Measurements from ENCODE around the gene DCBLD1. TPM values are rescaled to one million over a fixed set of nuclear protein-coding genes. Genes with fewer than 3 reads are reported as not detected.

The DCBLD1 gene
- total and polyA plus RNA-seq, 2 of the 13 experiments (the other 11 are each of a cell fraction or from before 2014, with no cell fraction given): 23.2 to 41.5 TPM

- TF ChIP-seq, protein P1, sequence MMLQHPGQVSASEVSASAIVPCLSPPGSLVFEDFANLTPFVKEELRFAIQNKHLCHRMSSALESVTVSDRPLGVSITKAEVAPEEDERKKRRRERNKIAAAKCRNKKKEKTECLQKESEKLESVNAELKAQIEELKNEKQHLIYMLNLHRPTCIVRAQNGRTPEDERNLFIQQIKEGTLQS (CRISPR knock-in tag; IDR thresholded peaks at IDR 0.05): no peak
- TF ChIP-seq MBD4 (IDR thresholded peaks at IDR 0.05; ENCODE audit: borderline replicate concordance, low read length) (0 out of 2 replicates have a peak, but pooled peaks have one; percentile 44), RNF219 (CRISPR knock-in tag; IDR thresholded peaks at IDR 0.05) (0 out of 2 replicates have a peak, but pooled peaks have one; percentile 38), ELF3 (CRISPR knock-in tag; IDR thresholded peaks at IDR 0.05) (no peak), NR1H2 (CRISPR knock-in tag; IDR thresholded peaks at IDR 0.05; ENCODE audit: borderline replicate concordance, low read depth) (no peak), ARID5B (CRISPR knock-in tag; IDR thresholded peaks at IDR 0.05) (peak; percentile 17; the same call in 1 of the 2 replicates), DZIP1 (CRISPR knock-in tag; IDR thresholded peaks at IDR 0.05) (no peak), NR3C1 (CRISPR knock-in tag; IDR thresholded peaks at IDR 0.05) (no peak), ZNF776 (CRISPR knock-in tag; IDR thresholded peaks at IDR 0.05) (no peak), TRAFD1 (CRISPR knock-in tag; IDR thresholded peaks at IDR 0.05; ENCODE audit: borderline replicate concordance) (no peak), YEATS2 (CRISPR knock-in tag; IDR thresholded peaks at IDR 0.05; ENCODE audit: borderline replicate concordance) (peak; percentile 18; the same call in 1 of the 2 replicates), CENPT (CRISPR knock-in tag; IDR thresholded peaks at IDR 0.05; ENCODE audit: low read depth) (no peak), TRIM24 (CRISPR knock-in tag; IDR thresholded peaks at IDR 0.05) (no peak), MBNL3 (CRISPR knock-in tag; conservative IDR thresholded peaks at IDR 0.05) (no peak), TBP (CRISPR knock-in tag; IDR thresholded peaks at IDR 0.05) (no peak)
- TF ChIP-seq, protein P2, sequence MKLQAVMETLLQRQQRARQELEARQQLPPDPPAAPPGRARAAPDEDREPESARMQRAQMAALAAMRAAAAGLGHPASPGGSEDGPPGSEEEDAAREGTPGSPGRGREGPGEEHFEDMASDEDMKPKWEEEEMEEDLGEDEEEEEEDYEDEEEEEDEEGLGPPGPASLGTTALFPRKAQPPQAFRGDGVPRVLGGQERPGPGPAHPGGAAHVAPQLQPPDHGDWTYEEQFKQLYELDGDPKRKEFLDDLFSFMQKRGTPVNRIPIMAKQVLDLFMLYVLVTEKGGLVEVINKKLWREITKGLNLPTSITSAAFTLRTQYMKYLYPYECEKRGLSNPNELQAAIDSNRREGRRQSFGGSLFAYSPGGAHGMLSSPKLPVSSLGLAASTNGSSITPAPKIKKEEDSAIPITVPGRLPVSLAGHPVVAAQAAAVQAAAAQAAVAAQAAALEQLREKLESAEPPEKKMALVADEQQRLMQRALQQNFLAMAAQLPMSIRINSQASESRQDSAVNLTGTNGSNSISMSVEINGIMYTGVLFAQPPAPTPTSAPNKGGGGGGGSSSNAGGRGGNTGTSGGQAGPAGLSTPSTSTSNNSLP (IDR thresholded peaks at IDR 0.05; ENCODE audit: low read depth, low read length): peak; percentile 80; the same call in 1 of the 2 replicates
Observed at GRCh38 chr6:117555882-117556498, 73.5 kb downstream of the DCBLD1 start (continued).
